Esophagus muscularis mucosa (tissue), 3 donors: Measurements from ENCODE around the gene DDX41.

ENCODE experiments used
- POLR2A ChIP-seq: fragments of 450-650 bp; IDR thresholded peaks from one replicate; pipeline ENCODE4 v1.6.1; 2017; ENCODE audit warnings: antibody characterized with exemption, moderate library complexity, mild to moderate bottlenecking, low read depth
- TF ChIP-seq, protein P1 (sequence below), 3 experiments: fragments of 200-600 bp in 2 of 3; fragments of 450-650 bp in 1 of 3; sonication (generic) in 2 of 3; IDR thresholded peaks; one replicate each; pipeline ENCODE4 v1.5.1; 2017 to 2019; ENCODE audit warnings: antibody characterized with exemption in 3 of 3, mild to moderate bottlenecking in 2 of 3, moderate library complexity in 1 of 3

DNA sequence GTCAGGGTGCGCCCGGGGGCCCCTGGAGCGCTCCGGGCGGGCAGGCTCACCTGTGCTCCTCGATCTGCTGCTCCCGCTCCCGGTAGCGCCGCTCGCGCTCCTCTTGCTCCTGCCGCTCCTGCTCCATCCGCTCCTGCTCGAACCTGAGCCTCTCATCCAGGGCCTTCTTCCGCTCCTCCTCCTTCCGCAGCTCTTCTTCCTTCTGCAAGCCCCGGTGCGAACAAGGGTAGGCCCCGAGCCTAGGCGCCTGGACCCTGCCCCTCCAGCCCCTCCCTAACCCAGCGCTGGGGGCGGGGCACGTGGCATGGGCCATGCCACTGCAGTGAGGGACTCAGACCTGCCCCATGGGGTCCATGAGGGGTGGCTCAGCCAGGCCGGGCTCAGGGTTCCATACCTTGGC is 49.9 kb downstream of the DDX41 start:
- TF ChIP-seq, protein P1, sequence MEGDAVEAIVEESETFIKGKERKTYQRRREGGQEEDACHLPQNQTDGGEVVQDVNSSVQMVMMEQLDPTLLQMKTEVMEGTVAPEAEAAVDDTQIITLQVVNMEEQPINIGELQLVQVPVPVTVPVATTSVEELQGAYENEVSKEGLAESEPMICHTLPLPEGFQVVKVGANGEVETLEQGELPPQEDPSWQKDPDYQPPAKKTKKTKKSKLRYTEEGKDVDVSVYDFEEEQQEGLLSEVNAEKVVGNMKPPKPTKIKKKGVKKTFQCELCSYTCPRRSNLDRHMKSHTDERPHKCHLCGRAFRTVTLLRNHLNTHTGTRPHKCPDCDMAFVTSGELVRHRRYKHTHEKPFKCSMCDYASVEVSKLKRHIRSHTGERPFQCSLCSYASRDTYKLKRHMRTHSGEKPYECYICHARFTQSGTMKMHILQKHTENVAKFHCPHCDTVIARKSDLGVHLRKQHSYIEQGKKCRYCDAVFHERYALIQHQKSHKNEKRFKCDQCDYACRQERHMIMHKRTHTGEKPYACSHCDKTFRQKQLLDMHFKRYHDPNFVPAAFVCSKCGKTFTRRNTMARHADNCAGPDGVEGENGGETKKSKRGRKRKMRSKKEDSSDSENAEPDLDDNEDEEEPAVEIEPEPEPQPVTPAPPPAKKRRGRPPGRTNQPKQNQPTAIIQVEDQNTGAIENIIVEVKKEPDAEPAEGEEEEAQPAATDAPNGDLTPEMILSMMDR (IDR thresholded peaks at IDR 0.05): no peak
- no peak for TF ChIP-seq POLR2A
